SHP77 (cell line): Measurements from ENCODE around the gene STXBP1.
"Not testable (repeated sequence)": the region's sequence is repeated elsewhere in the genome, so short reads cannot be mapped to it uniquely, and the experiment has no call there.

ENCODE experiments used
- DNase-seq, 2 experiments: peaks; one replicate each; lab custom pipeline; 2025; lab: John Stamatoyannopoulos, UW

The STXBP1 gene

DNA sequence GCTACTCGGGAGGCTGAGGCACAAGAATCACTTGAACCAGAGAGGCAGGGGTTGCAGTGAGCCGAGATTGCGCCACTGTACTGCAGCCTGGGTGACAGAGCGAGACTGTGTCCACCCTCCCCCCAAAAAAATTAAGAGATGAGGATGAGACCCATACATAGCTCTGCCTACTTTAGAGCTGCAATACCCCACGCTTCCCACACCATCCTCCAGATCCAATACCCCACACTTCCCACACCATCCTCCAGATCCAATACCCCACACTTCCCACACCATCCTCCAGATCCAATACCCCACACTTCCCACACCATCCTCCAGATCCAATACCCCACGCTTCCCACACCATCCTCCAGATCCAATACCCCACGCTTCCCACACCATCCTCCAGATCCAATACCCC lies 34.9 kb upstream of the STXBP1 start:
- DNase-seq = not testable (repeated sequence)

DNA sequence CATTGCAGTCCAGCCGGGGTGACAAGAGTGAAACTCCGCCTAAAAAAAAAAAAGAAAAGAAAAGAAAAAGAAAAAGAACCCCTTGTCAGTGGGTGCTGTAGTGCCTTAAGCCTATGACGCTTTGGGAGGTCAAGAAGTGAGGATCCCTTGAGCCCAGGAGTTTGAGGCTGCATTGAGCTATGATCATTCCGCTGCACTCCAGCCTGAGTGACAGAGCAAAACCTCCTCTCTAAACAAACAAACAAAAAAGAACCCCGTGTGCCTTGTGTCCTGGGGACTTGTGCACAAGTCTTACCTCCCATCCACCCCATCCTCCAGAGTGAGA lies 33.5 kb upstream of the STXBP1 start:
- no peak for DNase-seq

DNA sequence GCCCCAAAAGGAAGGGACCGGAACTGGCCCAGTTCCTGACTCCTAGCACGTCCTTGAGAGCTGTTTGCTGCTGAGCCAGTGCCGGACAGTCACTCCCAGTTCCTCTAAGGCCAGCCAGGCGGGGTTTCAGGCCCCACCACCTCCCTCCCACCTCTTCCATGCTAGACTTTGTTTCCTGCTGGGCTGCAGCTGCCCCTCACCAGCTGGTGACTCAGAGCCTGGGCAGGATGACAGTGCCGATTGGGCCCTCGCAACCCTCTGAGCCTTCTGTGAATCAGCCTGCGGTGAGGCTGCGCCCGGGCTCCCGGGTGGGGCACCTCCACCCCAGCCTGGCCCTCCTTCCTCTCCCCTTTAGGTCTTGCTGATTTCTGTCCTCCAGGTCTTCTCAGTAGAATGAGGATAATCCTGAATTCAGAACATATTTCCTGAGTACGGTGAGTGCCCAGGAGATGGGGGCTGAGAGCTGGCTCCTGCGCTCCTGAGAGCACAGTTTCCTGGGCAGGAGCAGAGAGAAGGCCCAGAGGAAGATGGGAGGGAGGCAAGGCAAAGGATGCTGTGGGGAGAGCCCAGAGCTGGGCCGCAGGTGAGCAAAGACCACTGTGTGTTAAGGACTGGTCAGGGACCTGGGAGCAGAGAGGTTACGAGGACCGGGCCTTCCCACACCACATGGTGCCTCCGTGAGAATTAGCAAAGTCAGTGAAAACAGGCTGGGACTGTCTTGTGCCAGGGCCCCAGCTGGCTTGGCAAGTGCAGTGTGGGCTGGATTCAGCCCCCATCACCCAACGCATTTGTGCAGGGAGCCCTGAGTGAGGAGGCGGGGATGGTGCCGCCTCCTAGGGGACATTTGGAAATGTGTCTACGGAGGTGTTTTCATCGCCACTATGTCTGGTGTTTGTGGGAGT lies 32.9 kb upstream of the STXBP1 start:
- DNase-seq = peak; percentile 84 to 95

DNA sequence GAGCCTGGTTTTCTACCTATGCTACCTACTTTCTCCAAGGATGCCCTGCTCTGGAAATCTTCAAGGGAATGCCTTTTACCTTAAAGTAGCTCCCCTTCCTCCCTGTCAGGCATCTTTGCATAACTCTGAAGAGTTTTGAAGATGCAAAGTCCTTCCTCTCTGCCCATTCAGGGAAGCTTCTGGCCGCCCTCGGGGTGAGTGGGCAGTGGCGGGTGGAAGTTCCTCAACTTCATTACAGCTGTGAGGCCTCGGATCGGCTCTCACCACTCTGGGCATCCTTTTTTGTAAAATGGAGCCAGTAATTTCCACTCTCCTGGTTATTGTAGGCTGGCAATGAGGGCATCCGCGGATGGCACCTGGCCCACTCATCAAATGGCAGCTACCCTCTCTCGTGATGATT lies 31.7 kb upstream of the STXBP1 start:
- DNase-seq = no peak

DNA sequence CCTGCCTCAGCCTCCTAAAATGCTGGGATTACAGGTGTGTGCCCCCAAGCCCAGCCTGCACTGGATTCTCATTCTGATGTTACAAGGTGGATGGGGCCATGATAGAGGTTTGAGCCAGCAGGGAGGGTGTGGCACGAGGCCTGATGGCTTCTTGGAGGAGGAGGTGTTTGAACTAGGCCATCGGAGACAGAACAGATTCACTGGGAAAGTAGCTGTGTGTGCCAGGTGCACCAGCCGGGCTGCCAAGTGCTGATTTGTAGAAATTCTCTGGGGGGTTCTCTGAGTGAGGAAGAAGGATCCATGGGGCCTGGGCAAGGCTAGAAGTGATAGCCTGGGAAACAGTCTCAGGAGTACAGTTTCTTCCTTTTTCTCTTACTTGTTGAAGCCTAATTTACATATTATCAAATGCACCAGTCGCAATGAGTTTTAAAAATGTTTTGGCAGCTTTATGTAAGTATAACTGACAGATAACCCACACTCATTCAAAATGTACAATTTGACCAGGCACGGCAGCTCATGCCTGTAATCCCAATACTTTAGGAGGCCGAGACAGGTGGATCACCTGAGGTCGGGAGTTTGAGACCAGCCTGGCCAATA lies 31.1 kb upstream of the STXBP1 start:
- no peak for DNase-seq

DNA sequence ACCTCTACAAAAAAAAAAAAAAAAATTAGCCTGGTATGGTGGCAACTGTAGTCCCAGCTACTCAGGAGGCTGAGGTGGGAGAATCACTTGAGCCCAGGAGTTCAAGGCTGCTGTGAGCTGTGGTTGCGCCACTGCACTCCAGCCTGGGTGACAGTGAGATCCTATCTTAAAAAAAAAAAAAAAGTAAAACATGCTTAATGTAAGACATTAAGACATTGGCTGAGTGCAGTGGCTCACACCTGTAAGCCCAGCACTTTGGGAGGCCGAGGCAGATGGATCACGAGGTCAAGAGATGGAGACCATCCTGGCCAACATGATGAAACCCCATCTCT lies 27.6 kb upstream of the STXBP1 start:
- not testable (repeated sequence) for DNase-seq

DNA sequence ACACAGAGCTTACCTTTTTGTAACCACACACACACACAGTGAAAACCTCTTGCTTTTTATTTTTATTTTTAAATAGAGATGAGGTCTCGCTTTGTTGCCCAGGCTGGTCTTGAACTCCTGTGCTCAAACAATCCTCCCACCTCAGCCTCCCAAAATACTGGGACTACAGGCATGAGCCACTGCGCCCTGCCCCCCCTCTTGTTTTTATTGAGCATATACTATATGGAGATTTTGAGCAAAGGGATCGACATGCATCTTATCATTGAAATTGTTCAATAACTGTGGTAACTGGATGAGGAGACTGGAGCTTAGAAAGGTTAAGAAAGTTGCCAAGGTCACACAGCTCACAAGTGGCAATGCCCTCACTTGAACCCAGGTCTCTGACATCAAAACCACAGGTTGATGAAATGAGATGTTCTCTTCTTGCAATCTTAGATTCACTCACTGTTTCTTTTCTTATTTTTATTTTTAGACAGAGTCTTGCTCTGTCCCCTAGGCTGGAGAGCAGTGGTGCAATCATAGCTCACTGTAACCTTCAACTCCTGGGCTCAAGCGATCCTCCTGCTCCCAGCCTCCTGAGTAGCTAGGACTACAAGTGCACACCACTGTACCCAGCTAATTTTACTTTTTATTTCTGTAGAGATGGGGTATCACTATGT lies 26.8 kb upstream of the STXBP1 start:
- DNase-seq = no peak

DNA sequence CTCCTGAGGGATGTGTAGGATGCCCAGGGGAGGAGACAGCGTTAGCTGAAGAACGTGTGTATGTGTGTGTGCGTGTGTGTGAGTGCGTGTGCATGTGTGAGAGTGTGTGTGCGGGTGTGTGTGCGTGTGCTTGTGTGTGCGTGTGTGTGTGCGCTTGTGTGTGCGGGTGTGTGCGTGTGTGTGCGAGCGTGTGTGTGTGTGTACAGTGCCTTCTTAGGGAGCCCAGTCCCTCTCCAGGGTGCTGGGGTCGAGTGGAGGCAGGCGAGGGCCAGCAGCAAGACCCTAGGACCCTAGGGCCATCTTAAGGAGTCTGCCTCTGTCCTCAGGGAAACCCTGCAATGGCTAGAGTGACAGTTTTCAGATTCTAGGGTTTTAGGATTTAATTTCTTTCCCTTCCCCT lies 26.0 kb upstream of the STXBP1 start:
- DNase-seq = no peak

DNA sequence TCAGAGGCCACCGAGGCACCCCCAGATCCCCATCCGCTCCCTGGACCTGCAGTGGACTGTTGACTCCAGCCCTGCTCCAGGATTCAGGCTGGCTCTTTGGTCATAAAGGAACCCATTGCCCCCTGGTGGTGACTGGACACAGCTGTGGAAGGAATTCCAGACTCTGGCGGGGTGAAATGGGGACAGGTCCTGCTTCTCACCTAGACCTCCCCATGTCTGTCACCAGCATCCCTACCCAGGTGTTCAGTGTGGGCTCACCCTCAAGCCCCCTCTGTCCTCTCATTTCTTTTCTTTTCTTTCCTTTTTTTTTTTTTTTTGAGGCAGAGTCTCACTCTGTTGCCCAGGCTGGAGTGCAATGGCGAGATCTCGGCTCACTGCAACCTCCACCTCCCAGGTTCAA lies 25.5 kb upstream of the STXBP1 start:
- DNase-seq = peak; percentile 78 to 83

DNA sequence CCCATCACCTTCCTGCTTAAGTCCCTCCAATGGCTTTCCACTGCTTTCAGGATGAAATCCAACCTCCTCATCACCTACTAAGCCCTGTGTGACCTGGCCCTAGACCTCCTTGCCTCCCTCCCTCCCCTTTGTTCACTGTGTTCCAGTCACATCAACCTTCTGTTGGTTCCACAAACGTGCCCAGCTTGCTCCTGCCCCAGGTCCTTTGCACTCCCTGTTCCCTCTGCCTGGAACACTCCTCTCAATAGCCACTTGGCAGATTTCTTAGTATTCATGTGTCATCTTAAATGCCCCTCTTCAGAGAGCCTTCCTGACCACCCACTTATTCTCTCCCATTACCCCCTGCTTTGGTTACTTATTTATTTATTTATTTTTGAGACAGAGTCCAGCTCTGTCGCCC lies 24.1 kb upstream of the STXBP1 start:
- DNase-seq = no peak

DNA sequence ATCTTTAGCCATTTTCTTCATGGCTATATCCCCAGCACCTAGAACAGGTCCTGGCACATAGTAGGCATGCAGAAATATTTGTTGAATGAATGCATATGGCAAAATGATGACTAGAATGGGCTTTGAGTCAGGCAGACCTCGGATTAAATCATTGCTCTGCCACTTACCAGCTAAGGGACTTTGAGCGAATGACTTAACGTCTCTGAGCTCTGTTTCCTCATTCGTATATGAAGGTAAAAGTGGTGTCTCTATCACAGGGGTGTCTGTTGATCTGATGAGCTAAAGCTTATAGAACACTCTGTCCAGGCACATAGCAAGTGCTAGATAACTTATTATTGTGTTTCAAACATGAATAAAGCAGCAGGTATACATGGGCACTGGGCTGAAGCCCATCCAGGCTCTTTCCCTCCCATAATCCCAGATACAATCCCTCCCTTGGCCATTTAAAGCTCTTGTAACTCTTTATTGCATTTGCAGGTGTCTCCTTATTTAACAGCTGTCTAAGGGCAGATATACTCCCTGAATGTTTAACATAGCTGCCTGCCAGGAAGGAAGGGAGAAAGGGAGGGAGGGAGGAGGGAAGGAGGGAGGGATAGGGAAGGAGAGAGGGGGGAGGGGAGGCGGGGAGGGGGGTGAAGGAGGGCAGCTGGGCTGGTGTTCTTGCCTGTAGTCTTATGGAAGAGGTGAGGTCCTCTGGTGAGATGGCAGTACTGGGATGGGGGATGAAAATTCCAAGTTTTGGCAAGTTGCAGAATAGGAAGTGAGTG lies 23.2 kb upstream of the STXBP1 start:
- DNase-seq = no peak

DNA sequence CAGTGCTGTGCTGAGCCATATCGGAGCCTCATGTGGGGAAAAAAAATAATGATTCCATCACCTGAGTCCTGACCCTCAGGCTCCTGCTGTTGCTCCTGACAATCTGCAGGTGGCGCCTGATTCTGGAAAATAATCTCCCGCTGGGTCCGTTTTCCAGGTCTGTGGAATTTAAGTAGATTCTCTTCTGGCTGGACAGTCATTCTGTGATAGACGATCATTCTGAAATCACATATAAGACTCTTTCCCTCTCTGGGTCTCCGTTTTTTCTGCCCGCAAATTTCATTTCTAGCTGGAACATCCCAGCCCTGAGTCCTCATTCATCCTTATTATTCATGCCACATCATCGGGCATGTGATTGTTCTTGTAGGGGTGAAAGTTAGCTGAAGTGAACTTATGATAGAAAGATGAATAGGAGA lies 22.1 kb upstream of the STXBP1 start:
- DNase-seq = peak; percentile 75 to 80

DNA sequence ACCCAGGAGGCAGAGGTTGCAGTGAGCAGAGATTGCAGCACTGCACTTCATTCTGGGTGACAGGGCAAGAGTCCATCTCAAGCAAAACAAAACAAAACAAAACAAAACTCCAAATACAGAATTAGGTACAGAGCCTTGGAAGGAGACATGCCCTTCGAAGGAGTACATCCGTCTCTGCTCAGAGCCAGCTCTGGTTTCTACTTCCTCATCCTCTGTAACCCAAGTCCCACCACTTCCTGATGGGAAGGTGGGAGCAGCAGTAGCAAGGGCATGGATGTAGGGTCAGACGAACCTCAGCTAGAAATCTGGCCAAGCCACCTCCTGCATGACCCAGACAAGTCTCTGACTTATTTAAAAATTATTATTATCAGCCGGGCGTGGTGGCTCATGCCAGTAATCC lies 16.5 kb upstream of the STXBP1 start:
- no peak for DNase-seq

DNA sequence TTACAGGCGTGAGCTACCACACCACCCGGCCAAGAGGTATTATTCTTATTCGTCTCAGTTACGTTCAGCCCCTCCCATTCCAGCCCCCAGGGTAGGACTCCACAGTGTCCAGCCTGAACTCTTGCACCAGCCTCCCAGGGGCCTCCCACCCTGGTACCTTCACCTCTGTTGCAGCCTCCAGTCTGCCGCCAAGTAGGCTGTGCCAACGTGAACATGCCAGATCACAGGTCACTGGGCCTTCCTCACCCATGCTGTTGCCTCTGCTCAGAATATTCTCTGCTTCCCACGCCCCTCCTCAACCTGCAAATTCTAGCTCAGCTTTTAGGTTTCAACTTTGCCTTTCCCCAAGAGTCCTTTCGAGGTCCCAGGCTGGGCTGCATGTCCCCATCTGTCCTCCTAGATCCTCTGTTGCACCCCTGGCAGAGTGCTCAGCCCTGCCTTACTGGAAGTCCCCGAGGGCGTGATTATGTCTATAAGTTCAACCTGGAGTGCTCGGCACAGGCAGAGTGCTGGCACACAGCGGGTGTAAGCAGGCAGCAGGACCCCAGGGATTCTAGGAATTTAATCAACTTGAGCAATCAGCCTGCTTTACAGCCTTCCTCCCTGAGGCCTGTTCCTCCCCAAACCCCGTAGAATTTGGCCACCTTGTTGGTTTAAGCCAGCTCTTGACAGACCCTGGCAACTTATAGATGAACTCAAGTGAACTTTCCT lies 13.1 kb upstream of the STXBP1 start:
- no peak for DNase-seq

DNA sequence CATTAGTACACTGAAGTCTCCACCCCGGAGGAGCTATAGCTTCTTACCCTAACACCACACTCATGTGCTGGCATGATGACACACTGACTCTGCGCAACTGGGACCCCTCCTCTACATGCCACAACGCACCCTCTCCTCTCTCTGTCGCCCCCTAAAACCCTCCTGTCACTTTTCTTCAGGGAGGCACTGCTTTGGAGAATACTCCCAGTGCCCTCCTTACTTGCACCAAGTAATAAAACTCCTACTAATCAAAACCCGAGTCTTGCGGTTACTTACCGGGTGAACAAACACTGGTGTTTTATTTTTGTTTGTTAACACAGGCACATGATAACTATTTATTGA lies 12.6 kb upstream of the STXBP1 start:
- no peak for DNase-seq

DNA sequence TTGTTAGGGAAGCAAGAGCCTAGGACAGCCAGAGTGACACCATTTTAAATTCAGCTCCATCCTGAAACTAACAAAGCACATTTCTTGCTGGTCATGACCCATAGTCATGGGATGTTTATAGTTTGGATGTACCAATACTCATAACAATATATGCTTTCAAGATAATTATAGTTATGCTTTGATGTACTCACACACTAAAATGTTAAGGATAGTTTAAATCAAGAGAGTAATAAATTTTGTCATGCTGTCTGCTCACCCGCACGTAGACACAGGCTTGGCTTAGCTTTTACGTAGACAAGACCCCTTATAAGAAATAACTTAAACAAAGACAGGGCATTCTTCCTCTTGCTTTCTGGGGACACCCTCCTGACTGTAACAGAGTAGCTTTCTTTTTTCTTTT lies 8.9 kb upstream of the STXBP1 start:
- DNase-seq = no peak

DNA sequence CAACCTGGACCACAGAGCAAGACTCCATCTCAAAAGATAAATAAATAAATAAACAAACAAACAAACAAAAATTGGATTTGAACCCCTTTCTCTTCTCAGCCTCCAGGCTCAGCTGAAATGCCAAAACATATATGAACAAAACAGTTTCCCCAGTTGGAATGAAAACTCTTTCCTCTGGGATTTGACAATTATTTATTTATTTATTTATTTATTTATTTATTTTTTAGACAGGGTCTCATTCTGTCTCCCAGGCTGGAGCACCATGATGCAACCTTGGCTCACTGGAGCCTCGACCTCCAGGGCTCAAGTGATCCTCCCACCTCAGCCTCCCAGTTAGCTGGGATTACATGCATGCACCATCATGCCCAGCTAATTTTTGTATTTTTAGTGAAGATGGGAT lies 6.0 kb upstream of the STXBP1 start:
- DNase-seq = no peak

DNA sequence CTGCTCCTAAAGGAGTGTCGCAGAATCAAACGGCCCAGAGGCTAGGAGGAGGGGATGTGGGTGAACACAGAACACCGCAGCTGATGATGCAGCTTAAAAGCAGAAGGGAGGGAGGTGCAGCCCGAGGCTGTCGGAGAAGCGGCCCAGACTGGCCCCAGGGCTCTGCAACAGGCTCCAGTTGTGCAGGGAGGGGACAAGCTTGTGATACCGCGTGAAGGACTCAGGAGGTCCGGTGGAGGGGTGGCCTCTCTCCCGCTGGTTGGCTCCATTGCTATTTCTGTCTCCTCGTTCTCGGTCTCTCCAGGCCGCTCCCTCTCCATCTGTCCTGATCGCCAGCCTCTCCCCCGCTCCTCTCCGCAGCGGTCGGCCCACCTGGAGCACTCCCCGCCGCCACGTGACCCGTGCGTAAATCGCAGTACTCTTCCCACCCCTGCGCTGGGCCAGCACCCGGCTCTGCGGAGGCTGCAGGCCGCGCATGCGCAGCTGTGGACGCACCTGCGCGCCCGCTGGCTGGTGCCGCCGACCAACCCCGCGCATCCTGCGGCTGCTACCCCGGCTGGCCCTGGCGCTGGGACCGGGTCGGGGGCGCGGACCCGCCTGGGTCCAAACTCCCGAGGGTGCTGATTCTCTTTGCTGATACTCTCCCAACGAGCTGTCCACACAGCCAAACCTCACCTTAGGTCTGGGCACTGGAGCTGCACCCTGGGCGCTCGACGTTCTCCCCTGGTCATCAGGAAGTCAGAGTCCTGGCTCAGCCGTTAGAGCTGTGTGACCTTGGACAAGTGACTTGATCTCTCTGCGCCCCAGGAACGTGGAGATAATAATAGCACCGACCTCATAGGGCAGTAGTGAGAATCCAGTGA lies 3.7 kb upstream of the STXBP1 start:
- DNase-seq = peak; percentile 89 to 97

DNA sequence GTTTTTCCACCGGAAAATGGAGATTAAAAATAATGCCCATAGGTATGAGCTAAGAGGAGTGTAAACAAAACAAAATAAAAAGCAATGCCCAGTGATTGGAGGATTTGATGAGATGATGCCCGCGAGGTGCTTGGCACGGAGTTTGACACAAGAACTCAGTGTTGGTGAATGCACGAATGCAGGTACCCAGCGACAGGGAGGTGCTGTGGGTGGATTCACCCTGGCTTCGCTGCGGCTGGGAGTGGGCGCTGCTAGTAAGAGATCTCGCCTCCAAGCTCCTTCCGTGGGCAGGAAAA lies 526 bp upstream of the STXBP1 start:
- no peak for DNase-seq

DNA sequence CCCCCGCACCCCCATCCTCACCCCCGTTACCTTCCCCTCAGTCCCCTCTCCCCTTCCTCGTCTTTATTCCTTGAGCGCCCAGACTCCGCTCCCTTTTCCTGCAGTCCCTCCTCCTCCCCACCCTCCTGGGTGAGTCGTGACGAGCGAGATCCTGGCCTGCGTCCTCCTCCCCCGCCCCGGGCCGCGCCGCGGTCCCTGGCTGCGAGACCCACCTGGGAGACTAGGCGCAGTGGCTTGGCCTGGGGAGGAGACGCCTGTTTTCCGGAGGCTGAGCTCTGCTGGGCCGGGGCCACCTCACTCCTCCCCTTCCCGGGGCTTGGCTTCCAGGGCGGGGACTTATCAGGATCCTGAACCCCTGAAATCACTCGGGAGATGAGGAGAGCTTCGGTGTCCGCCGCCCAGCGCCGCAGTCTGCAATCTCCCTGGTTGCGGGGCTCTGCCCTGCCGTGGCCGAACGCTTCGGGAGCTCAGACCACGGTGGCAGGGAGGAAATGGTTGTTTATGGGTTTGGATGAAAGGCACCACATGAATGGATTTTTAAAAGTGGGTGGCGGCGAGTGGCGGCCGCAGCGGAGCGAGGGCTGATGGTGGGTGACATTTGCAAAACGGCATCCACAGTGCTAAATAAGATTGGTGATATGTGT lies 984 bp downstream of the STXBP1 start:
- DNase-seq = peak; percentile 44 to 59

DNA sequence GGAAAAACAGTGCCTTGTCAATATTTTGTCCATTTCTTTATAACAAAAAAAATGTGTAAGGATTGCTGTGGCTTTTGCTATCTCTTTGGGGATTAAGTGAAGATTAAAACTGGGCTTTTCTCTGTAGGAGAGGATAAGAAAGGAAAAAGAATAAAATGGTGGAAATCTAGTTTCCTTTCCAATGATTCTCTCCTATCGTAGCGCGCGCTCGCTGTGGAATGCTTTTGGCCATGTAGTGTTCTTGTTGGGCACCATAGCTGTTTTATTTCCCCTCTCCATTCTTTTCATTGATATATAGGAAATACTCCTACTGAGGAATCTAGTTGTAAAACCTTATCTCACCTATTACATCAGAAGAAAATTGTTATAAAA lies 1.5 kb downstream of the STXBP1 start:
- DNase-seq = no peak
